Lung (tissue), 12 donors: ENCODE results near the gene NUDT9. TPM values are rescaled to one million over a fixed set of nuclear protein-coding genes. Genes with fewer than 3 reads are reported as not detected.
"Not testable (repeated sequence)": the region's sequence is repeated elsewhere in the genome, so short reads cannot be mapped to it uniquely, and the experiment has no call there.

Experiments
- ATAC-seq: fragments of 200-7000 bp; cut with Tn5 transposase; one replicate; pipeline ENCODE4 v1.9.1; 2020; ENCODE audit warnings: moderate number of reproducible peaks; ENCODE audit not compliant: insufficient read depth, low FRiP score
- DNase-seq, 3 donors: peaks; one replicate each; pipeline ENCODE4 v3.0.0-alpha.2; 2013 to 2017
- H3K27ac ChIP-seq, 2 donors: one replicate each; pipeline ENCODE4 v1.5.1; 2013; ENCODE audit warnings: mild to moderate bottlenecking in 2 of 2, moderate library complexity in 2 of 2, control low read depth in 1 of 2, inconsistent platforms in 1 of 2, low read depth in 1 of 2, low read length in 1 of 2
- H3K27me3 ChIP-seq, 3 donors: one replicate each; pipeline ENCODE4 v1.5.1; 2013; ENCODE audit warnings: low read length in 2 of 3; ENCODE audit not compliant: control insufficient read depth in 3 of 3, insufficient read depth in 3 of 3
- H3K36me3 ChIP-seq, 4 donors: one replicate each; pipeline ENCODE4 v1.5.1; 2013; ENCODE audit warnings: low read length in 4 of 4, mild to moderate bottlenecking in 1 of 4, moderate library complexity in 1 of 4; ENCODE audit not compliant: control insufficient read depth in 4 of 4, insufficient read depth in 4 of 4
- H3K4me1 ChIP-seq, 5 donors: one replicate each; pipeline ENCODE4 v1.5.1; 2013; ENCODE audit warnings: low read length in 5 of 5, mild to moderate bottlenecking in 2 of 5, moderate library complexity in 1 of 5; ENCODE audit not compliant: control insufficient read depth in 5 of 5, insufficient read depth in 5 of 5
- H3K4me3 ChIP-seq: one replicate; pipeline ENCODE4 v1.5.1; 2013; ENCODE audit warnings: mild to moderate bottlenecking, control low read depth, moderate library complexity
- H3K9ac ChIP-seq, 2 donors: one replicate each; pipeline ENCODE4 v1.5.1; 2013; ENCODE audit warnings: low read length in 2 of 2, control low read depth in 1 of 2; ENCODE audit not compliant: insufficient read depth in 1 of 2
- H3K9me3 ChIP-seq, 4 donors: one replicate each; pipeline ENCODE4 v1.5.1; 2013; ENCODE audit warnings: low read length in 3 of 4, mild to moderate bottlenecking in 1 of 4, moderate library complexity in 1 of 4; ENCODE audit not compliant: control insufficient read depth in 4 of 4, insufficient read depth in 3 of 4
- CTCF ChIP-seq: IDR thresholded peaks from 2 replicates; pipeline ENCODE4 v1.5.1; 2012; ENCODE audit warnings: mild to moderate bottlenecking; ENCODE audit errors: control extremely low read depth, extremely low read depth
- WGBS, 2 donors: extraction: QIAGEN DNeasy Blood & Tissue Kit; methylation state at CpG; one replicate each; pipeline ENCODE4 v1.1.7; 2013; 5-methylcytosine and 5-hydroxymethylcytosine counted together
- polyA plus RNA-seq, 2 donors: library from polyadenylated mRNA; stranded (reverse); fragments of 200-250 nt; gene quantifications; one replicate each; pipeline ENCODE4 v1.2.1, GENCODE V29; 2013
- total RNA-seq, 2 donors: library from RNA; depleted of rRNA in 1 of 2; stranded (reverse); fragments of >200 nt in 1 of 2; gene quantifications; one replicate each; pipeline ENCODE4 v1.2.1, GENCODE V29; 2014 to 2021
- donor health status: control.
- donor health status: control.
- donor health status: Bipolar disorder and iron deficiency.
- donor health status: healthy.
- donor health status: DM: yes; HTN: yes; CAD: no.

The NUDT9 gene
- total and polyA plus RNA-seq, 4 donors: 20.1 to 72.8 (median 32.6) TPM

- peaks cover 0 to 10% (median 5%) of the 10 kb centered on the region in 4 donors for H3K9me3 ChIP-seq
- H3K4me1 ChIP-seq: peaks cover 0 to 16% (median 6%) of the 10 kb centered on the region in 5 donors
- DNase-seq (no peak), ATAC-seq (no peak)
- H3K4me3 ChIP-seq: no peak overlapping the region
- no peaks in the 10 kb centered on the region for H3K27me3 ChIP-seq
- no peak for TF ChIP-seq CTCF
- peak overlapping the region in 1 of 2 donors; percentile 63 for H3K27ac ChIP-seq
- 68 to 77% methylated on average over 2 of the region's 2 CpGs for WGBS, 2 donors
- no peak overlapping the region for H3K9ac ChIP-seq
- H3K36me3 ChIP-seq: peaks cover 17 to 59% (median 40%) of the 10 kb centered on the region in 4 donors
Measured at GRCh38 chr4:87489678-87490077, 67.3 kb downstream of the NUDT9 start.

GRCh38 chr4:87490664-87491369, 68.4 kb downstream of the NUDT9 start:
- no peak overlapping the region for H3K4me3 ChIP-seq
- no peaks in the 10 kb centered on the region for H3K27me3 ChIP-seq
- no peak overlapping the region for H3K9ac ChIP-seq
- no peak for DNase-seq
- peaks cover 18 to 60% (median 41%) of the 10 kb centered on the region in 4 donors for H3K36me3 ChIP-seq
- WGBS, 2 donors: 62 to 73% methylated on average over 1 of the region's 1 CpG
- H3K4me1 ChIP-seq: peaks cover 0 to 16% (median 6%) of the 10 kb centered on the region in 5 donors
- ATAC-seq: no peak
- peaks cover 0 to 10% (median 5%) of the 10 kb centered on the region in 4 donors for H3K9me3 ChIP-seq
- H3K27ac ChIP-seq: peak overlapping the region in 1 of 2 donors; percentile 70
- TF ChIP-seq CTCF: no peak

GRCh38 chr4:87491436-87491835, 69.1 kb downstream of the NUDT9 start:
- Histone ChIP-seq H3K27me3 (no peaks in the 10 kb centered on the region), H3K4me1 (peaks cover 0 to 16% (median 6%) of the 10 kb centered on the region in 5 donors)
- no peak for ATAC-seq

GRCh38 chr4:87491851-87492250, 69.5 kb downstream of the NUDT9 start:
- not testable (repeated sequence) for H3K9ac ChIP-seq, DNase-seq, ATAC-seq, H3K27me3 ChIP-seq, H3K27ac ChIP-seq, H3K9me3 ChIP-seq, H3K4me3 ChIP-seq
- H3K4me1 ChIP-seq: peaks cover 0 to 16% (median 6%) of the 10 kb centered on the region in 5 donors
- WGBS, 2 donors: 72 to 82% methylated on average over 2 of the region's 2 CpGs
- H3K36me3 ChIP-seq: peaks cover 19 to 65% (median 43%) of the 10 kb centered on the region in 4 donors

More at GRCh38 chr4:87491436-87491835, 69.1 kb downstream of the NUDT9 start:
- Histone ChIP-seq H3K27ac (no peak overlapping the region), H3K36me3 (peaks cover 19 to 65% (median 41%) of the 10 kb centered on the region in 4 donors), H3K9ac (no peak overlapping the region), H3K4me3 (no peak overlapping the region), H3K9me3 (peaks cover 0 to 10% (median 5%) of the 10 kb centered on the region in 4 donors)
- no peak for TF ChIP-seq CTCF
- WGBS, 2 donors: 75 to 82% methylated on average over 2 of the region's 2 CpGs
- no peak for DNase-seq
